Stimulated activated CD4-positive, alpha-beta T cell treated with anti-CD3 and anti-CD28 coated beads, Interleukin-1b, Interleukin-23, amount 100 ng/mL, for 48 hours (primary cell): Measurements from ENCODE around the gene DENND6B.
A peak's percentile ranks its signal among the peaks of the same experiment; 100 is the strongest.
"Not testable (repeated sequence)": the region's sequence is repeated elsewhere in the genome, so short reads cannot be mapped to it uniquely, and the experiment has no call there.

Experiments used
- DNase-seq: peaks from one replicate; pipeline ENCODE4 v3.0.0-alpha.2; 2020

Gene DENND6B

DNA sequence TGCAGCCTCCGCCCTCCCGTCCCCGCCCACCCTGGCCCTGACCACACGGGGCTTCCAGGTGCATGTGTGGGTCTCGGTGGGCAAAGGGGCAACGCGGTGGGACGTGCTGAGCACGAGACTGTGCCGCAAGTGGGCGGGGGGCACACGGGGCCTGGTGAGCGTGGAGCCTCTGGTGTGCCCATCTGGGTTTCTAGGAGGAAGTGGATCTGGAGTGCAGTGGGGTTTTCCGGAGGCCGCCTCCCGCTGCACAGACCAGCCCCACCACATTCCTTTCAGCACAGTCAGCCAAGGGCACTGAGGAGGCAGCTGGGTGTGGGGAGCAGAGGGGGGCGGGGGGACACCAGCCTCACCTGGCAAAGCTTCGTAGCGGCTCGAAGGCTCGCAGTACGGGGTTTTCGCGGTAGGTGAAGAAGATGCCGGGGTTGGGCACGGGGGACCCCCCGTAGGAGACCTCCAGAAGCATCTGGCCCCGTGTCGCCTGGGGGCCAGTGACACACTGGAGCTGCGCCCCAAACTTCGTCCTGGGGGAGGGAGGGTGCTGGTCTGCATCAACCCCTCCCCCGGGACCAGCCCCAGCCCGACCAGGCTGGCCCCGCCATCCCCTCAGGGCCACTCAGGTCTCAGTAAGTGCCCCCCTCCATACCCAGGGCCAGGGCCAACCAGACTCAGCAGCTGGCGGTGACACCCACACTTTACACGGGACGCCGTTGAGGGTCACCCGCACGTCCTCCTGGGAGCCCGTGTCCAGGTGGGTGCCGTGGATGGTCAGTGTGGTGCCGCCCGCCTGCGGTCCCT is 44.3 kb downstream of the DENND6B start:
- no peak for DNase-seq

DNA sequence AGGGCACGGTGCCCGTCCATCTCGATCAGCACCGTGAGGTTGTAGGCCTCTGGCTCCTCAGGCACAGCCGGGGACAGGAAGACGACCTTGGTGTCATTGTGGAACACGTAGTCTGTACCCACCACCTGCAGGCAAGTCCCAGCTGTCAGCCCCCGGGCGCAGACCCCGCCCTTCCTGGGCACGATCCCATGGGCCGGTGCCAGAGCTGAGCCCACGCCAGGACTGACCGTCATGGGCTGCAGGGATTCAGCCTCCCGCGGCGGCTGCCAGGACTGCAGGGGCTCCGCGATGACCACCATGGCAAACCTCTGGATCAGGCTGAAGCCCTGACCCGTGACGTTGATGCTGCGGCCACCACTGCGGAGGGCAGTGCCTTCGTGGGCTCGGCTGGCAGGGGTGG is 44.9 kb downstream of the DENND6B start:
- DNase-seq, result no peak

DNA sequence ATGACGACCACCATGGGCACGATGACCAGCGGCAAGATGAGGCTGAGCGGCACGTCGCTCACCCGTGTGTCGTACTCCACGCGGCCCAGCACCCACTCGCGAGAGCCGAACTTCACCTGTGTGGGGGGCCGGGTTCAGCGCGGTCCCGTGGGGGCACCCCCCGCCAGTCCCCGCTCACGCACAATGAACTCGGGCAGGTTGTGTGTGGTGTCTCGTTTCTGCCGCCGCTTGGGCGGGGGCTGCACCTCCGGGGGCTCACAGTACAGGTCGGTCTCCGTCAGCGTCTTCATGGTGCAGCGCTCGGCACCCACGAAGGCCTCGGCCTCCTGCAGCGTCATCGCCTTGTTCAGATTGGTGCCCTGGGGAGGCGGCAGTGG is 45.4 kb downstream of the DENND6B start:
- no peak for DNase-seq

DNA sequence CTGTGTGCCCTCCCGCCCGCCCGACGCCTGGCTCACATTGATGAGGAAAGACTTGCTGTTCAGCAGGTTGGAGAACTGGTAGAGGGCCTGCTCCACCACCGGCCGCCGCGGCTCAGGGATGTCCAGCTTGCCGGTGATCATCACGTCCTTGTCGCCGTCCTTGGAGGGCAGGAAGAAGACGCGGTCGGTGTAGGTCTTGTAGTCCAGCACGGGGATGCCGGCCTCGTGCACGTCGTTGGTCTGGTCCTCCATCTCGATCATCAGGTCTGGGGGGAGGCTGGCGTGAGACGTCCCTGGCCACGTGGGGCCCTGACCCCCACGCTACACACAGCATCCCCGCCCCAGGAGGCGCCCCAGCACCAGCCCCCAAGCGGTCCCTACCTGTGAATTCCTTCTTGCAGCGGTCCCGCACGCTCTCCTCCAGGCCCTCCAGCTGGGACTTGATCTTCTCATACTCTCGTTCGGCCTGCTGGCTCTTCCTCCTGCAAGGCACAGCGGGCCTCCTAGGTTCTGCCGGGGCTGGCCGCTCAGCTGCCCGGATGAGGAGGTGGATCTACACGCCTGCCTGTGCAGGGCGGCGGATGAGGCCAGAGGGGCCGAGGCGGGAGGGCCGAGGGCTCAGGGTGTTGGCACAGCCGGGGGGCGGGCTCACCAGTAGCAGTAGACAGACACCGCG is 46.0 kb downstream of the DENND6B start:
- no peak for DNase-seq

DNA sequence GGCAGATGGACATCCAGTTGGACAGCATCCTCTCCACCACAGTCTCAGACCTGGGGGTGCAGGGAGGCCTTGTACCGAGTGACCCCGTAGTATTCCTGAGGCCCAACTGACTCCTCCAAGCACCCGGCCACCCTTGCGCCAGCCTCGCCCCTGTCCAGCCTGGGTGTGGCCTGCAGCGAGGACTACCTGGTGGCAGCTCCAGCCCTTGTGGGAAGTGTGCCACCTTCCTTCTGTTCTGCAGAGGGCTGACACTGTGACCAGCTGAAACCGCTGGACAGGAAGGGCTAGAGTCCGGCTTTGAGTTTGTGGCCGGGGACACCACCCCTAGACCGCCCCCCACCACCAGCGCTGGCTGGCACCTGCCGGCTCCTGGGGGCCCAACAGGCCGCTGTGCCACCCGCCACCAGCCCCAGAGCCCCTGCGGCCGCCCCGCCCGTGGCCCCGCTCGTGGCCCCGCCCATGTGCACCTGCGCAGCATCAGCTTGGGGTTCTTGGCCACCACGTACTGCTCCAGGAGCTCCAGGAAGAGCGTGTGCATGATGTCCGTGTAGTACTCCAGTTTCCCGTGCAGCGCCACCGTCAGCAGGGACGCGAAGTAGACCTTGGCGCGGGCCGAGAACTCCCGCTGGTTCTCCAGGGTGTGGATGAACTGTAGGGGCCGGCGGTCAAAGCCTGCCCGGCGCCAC is 46.6 kb downstream of the DENND6B start:
- DNase-seq, result no peak

DNA sequence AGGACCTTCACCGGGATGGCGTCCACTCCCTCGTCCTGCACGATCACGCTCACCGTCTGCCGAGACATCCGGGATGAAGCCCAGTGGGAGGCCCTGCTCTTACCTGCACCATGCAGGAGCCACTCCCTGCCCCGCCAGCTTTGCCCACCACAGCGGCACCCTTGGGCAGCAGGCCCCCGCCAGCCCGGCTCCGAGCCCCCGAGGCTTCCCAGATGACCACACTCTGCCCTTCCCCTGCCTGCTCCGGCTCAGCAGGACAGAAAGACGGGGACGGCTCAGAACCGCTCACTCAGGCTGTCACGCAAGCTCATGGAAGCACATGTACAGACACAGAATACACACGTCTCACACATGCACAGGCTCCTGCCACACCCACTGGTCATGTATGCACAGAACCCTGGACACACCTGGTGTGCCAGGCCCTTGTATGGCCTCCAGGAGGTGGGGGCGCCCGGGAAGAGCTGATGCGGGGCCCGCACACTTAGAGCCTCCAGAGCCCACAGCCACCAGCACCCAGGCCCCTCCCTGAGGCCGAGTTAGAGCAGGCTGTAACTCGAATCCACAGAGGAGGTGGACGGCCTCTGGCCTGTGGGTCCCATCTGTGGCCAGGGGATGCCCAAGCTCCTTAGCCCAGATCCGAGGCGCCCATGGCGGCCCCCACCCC is 47.7 kb downstream of the DENND6B start:
- DNase-seq, result no peak

DNA sequence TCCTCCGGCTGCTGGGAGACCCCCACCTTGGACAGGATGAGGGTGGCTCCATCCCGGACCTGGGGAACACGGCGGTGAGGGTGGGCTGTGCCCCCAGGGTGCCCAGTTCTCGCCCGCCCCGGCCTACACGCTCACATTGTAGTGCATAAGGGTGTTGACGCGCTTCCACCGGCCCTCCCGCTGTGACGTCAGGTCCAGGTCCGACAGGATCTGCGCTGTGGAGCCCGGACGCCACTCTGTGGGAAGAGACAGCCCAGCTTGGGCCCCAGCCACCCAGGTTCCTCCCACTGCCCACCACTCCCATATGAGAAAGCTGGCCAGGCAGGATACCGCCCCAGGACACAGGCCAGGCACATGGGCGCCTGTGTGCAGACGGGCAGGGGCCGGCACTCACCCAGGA is 48.4 kb downstream of the DENND6B start:
- no peak for DNase-seq

DNA sequence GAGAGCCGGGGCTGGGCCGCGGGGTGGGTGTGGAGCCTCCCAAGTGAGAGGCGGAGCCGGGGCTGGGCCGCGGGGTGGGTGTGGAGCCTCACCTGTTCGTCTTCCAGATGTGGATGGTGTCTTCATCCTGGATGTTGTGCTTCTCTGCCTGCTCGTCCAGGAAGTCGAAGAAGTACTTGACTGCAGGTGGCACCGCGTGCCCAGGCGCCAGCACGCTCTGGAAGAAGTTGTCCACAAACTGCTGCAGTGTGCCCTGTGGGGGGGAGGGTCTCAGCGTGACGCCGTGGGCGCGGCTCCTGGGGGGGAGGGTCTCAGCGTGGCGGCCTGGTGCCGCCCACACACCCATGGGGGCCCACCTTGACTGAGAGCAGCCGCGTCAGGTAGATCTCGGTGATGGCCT is 49.1 kb downstream of the DENND6B start:
- no peak for DNase-seq

DNA sequence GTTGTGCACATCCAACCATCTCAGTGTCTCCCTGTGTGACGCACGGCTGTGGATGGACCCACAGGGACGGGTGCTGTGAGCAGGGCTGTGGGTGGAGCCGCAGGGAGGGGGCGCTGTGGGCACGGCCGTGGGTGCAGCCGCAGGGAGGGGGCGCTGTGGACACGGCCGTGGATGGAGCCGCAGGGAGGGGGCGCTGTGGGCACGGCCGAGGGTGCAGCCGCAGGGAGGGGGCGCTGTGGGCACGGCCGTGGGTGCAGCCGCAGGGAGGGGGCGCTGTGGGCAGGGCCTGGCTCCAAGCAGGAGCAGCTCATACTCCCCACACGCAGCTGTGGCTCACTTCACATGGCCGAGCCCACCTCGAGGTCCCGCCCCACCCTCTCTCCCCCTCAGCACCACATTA is 50.7 kb downstream of the DENND6B start:
- peak; percentile 65 for DNase-seq

DNA sequence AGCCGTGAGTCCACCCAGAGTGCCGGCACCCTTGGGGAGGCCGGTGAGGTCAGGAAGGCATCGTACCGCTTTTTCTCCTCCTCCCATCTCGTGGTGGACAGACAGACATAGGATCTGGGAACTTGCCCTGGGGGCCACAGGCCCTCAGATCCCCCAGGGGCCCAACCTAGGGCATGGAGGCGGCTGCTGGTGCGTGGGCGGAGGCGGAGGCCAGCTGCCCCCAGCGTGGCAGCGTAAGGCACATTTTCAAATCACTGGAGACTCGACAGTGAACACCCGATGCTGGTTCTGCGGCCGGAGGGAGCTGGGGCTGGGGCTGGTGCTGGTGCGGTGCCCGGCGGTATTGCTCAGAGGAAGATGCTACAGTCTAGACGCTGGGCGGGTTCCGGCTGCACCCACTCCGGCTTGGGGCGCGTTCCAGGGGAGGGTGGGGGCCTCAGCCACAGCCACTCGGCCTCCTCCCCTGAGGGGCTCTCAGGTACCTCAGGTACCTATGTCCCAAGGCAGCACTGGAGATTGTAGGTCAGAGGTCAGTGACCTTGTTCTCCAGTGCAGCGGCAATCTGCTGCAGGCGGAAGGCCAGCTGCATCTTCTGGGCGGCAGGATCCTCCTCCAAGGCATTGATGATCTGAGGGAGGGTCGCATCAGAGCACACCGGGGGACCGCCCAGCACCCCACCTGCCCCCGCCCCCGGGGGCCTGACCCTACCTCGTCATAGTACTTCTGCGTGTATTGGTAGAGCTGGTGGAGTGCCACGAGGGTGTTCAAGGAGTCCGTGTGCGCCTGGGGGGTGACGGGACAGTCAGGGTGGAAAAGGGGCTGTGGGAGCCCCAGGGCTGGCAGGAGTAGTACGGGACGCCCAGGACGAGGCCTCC is 51.4 kb downstream of the DENND6B start:
- DNase-seq, result no peak

DNA sequence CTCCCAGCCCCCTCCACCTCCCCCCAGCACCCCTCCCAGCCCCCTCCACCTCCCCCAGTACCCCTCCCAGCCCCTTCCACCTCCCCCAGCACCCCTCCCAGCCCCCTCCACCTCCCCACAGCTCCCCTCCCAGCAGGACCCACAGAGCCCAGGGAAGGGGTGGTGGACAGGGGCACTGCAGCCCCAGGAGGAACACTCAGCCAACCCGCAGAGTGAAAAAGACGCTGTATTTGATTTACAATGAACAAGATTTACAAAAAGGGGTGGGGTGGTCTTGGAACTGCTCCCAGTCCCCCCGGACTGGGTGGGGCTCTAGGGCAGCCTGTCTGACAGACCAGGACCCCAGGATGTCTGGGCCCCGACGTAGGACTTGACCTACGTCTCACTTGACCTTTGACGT is 52.0 kb downstream of the DENND6B start:
- DNase-seq, result no peak

DNA sequence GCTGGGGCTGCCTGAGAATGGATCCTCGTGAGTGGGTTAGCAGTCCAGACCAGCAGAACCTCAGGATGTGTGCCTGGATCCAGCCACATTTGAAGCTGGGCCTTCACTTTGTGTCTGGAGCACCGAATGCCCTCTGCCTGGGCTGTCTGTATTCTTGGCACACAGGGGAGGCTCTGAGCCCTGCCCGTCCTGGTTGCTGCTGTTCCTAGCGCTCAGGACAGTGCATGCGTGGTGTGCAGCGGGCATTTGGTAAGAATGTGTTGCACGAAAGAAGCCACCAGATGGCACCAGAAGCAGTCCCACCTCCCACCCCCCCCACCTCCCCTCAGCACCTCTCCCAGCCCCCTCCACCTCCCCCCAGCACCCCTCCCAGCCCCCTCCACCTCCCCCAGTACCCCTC is 52.5 kb downstream of the DENND6B start:
- DNase-seq, result peak; percentile 41

DNA sequence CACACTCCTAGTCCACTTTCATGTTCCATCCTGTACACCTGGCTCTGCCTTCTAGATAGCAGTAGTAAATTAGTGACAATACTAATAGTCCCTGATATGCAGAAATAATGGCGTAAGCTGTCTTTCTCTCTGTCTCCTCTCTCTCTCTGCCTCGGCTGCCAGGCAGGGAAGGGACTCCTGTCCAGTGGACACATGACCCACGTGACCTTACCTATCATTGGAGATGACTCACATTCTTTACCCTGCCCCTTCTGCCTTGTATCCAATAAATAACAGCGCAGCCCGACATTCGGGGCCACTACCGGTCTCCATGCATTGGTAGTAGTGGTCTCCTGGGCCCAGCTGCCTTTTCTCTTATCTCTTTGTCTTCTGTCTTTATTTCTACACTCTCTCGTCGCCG is 53.0 kb downstream of the DENND6B start:
- not testable (repeated sequence) for DNase-seq

DNA sequence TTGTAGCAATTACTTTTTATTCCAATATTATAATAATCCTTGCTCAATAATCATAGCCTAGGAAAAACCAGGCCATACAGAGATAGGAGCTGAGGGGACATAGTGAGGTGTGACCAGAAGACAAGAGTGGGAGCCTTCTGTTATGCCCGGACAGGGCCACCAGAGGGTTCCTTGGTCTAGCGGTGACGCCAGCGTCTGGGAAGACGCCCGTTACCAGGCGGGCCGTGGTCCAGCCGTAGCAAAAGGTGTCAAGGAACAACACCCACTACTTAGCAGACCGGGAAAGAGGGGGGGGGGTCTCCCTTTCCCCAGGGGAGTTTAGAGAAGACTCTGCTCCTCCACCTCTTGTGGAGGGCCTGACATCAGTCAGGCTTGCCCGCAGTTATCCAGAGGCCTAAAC is 53.5 kb downstream of the DENND6B start:
- DNase-seq, result not testable (repeated sequence)

DNA sequence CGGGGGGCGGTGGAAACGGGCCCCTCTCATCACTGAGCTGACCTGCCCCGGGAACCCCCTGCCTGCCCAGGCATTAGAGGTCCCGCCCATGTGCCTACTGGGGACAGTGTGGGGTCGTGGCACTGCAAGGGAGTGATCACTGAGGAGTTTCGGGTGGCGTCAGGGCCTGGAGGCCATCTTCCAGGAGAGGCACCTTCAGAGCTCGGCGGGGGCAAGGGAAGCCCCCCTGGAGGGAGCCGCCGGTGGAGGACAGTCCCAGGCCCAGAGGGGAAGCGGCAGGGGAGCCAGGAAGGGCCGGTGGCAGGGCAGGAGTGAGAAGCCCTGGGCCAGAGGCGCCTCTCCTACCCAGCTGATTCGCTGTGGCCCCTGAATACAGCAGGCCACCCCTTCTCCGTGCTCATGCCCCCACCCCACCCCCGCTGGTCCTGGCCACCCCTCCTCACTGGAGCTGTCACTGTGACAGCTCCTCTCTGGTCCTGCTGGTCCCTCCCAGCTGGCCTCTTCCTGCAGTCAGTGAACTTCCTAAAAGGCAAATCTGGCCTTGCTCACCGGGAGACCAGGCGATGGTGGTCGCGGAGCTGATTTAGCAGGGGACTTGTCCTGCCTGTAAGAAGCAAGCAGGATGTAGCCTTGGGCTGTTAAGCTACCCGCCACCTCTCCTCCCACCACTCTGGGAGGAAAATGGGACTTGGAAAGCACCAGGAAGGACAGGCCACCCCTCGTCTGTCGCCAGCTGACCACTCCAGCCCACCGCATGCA is 54.6 kb downstream of the DENND6B start:
- no peak for DNase-seq

DNA sequence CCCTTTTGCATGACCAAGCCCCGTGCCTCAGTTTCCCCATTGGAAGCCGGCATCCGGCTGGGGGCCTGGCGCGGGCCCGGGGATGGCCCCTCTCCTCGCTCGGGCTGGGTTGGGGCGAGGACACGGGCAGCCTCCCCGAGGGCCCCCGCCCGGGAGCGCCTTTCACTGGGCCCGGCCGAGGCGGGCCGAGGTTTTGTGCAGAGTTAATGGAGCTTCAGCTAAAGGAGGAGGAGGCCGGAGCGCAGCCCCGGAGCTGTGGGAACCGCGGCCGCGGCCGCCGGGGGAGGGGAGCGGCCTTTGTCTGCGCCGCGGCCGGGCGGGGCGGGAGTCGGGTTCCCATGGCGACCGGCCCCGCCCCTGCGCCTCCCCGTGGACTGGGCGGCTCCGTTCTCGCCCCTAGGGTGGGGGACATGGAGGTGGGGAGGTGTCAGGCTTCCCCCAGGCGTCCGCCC is 55.3 kb downstream of the DENND6B start:
- peak; percentile 26 for DNase-seq

DNA sequence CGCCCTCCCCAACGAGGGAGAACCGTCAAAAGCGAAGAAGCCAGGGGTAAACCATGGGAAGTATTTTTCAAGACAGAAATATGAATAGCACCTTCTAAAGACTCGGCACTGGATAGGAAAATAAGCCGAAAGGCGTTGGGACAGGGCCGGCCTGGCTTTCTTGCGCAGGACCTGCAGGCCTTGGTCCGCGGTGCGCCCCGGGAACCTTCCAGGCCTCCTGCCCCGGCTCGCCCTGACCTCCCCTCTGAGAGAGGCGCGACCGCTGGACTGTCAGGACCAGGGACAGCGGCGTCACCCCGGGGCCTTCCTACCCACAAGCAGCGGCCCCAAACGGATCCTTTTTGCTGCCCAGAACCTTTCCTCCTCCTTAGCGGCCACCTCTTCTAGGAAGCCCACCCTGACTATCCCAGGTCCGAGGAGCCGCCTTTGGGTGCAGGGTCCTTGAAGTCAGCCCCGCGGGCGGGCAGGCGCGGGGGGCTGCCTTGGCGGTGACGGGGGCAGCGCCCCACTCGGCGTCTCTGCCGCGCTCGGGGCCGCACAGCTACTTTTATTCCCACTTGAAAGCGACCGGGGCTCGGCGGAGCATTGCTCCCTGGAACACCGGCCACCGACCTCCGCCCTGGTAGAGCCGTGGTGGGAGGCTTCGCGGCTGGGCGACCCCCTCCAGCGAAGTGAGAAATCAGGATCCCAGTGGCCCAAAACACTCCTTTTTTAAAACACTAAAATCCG is 56.0 kb downstream of the DENND6B start:
- peak; percentile 59 for DNase-seq

DNA sequence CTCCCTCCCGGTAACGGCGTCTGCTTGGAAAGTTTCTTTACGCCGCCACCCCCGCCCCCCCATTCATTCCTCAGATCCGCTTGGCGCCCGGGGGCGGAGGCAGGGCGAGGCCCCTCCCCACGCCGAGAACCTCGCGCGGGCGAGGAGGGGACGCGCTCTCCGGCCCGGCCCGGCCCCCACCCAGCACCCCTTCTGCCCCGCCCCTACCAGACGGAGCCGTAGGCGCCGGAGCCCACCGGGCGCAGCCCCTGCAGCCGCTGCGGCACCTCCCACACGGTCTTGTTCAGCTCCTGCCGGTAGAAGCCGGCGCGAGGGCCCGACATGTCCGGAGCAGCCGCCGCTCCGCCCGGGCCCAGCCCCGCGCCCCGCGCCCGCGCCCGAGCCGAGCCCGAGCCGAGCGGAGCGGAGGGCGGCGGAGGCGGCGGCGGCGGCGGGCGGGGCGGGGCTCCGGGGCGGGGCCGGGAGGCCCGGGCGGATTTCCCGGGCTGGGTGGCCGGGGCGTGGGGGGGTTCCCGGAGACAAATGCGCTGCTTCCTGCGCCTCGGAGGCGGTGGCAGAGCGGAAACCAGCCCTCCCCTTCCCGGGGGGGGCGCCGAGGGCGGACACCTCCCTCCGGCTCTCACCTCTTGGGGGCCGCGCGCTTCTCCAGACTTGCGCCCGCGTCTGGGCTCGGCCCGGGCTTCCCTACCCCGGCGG is 56.7 kb downstream of the DENND6B start, which contains the start of gene MAPK11:
Gene MAPK11, minus strand, starts transcription at position 411 of the 696 bp plus-strand sequence. Its CDS starts 88 bp downstream, at position 323.
- peak; percentile 54 for DNase-seq

DNA sequence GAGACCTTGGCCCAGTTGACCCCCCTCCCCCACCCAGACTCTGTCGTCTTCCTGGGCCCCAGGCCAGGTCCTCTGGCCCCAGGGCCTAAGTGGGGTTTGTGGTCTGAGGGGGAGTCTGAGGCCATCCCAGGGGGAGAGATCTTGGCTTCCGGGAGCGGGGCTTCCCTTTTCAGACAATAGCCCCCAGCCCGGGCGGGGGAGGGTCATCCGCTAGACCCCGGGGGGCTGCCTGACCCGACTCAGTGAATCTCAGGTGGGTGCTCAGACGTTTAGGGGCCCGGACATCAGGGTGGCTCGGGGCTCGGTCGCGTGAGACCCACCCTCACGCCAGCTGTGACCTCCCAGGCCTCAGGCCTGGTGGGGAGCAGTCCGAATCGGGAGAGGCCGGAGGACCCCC is 57.2 kb downstream of the DENND6B start:
- DNase-seq, result no peak

DNA sequence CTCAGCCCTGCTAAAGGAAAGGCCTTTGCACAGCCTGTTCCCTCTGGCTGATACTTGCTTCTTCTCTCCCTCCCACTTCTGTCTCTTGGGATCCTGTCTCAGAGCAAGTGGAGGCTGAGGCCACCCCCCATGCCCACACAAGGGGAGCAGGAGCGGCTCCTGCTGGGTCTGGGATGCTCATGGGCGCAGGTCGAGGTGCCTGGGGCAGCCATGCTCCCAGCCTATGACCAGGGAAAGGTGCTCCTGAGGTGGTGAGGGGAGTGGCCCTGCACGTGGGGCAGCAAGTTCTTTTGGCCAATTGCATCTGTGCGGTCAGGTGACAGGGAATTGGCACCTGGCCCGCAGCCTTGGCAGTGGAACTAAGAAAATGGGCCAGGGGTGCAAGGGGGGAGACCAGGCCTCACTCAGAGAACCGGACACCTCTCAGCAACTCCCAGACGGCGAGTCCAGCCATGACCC is 58.1 kb downstream of the DENND6B start:
- no peak for DNase-seq
